Measurements from ENCODE around the gene PNMA1.

Gene PNMA1

DNA sequence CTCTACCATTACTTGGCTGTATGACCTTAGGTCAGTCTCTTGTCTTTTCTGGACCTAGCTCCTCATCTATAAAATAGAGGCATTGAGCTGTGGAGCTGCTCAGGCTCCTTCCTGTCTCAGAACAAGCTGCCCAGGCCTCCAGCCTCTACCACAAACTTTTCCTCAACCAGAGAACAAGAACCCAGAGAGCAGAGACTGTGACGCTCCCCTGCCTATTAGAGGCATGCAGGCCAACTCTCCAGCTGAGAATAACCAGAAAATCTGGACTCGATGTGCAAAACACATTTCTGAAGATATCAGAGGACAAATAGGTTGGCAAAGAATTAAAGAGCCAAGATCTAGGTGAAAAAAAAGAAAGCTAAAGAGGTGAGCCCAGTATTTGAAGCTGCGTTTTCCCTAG, 17.8 kb upstream of the PNMA1 start:
- DNase-seq: no peak

- no peak for DNase-seq
Measured at GRCh38 chr14:73731111-73731510, 16.9 kb upstream of the PNMA1 start.

DNA sequence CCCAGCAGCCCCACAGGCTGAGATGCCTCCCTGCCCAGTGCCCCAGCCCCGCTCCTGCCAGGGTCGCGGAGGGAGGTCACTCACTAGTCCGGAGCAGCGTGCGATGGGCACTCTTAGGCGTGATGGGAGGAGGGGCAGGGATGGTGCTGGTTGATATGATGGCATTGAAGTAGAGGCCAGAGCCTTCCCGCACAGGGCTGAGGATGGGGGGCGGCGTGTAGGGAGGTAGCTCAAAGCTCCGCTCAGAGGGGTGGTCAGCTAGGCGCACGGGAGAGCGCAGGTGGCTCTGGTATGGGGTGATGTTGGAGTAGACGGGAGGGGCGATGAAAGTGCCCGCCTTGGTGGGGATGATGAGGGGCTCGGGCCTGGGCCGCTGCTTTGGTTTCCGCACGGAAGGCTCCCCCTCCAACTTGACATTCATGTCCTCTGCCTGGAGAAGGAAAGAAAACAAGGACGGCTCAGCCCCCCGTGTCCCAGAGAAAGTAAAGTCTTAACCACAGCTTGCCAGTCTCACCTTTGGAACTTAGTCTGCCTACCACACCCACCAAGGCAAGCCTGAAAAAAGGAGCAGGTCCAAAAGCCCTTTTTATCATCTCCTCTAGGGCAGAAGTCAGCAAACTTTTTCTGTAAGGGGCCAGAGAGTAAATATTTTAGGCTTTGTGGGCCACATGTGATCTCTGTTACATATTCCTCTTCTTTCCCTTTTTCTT, 15.5 kb upstream of the PNMA1 start:
- no peak for DNase-seq

- peak; percentile 79 for DNase-seq
Measured at GRCh38 chr14:73728717-73729330, 14.6 kb upstream of the PNMA1 start.

DNA sequence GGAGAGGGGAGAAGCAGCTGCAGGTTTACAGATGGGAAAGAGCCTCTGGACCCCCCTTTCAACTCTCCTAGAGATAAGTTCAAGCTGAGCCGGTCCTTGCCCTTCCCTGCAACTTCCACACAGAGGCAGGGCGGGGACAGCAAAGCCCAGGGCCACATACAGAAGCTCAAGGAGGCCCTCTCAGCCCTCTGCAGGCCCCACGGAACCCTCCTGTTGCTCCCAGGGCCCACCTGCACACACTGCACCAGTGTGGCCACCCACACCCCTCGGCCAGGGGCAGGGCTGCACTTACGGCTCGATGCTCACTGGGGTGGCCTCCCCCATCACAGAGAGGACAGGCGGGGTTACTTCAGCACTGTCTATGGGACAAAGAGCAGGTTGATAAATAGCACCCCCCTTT, 13.0 kb upstream of the PNMA1 start:
- DNase-seq: no peak

- no peak for DNase-seq
Measured at GRCh38 chr14:73726025-73726961, 12.1 kb upstream of the PNMA1 start.

DNA sequence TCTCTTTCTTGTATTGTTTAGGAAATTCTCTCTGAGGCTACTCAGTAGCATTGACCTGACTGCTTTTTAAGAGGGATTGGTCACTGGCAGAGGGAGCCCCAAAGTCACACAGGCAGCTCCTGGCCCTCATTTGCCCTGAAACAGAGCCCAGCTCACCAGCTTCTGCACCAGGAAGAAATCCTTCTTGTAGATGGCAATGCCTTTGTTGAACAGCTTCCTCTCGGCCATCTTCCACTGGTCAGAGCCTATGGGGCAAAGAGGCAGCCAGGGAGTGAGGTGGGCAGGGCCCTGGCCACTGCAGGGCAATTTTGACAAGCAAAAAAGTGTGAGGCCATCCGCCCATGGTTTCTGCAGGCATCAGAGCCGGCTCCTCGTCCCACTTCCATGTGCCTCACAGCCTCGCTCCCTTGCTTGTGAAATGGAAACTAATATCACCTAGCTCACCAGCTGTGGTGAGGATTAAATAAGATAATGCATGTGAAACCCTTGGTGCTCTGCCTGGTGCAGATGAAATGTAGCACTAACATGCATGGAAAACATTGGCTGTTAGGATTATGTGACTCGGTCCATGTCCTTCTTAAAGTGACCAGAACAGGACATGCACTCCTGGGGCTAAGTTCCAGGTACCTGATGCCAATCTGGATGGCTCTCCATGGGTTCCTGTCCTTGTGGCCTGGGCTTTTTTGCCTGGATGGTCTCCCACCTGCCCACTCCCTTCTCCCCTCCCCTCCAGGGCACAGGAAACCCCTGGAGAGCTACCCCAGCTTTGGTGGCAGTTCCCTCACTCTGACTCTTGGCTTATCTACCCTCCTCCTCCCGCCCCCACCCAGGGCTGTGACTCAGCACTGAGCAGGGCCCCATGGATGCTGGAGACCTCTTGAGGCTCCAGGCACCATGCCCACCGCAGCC, 11.2 kb upstream of the PNMA1 start:
- DNase-seq: no peak

DNA sequence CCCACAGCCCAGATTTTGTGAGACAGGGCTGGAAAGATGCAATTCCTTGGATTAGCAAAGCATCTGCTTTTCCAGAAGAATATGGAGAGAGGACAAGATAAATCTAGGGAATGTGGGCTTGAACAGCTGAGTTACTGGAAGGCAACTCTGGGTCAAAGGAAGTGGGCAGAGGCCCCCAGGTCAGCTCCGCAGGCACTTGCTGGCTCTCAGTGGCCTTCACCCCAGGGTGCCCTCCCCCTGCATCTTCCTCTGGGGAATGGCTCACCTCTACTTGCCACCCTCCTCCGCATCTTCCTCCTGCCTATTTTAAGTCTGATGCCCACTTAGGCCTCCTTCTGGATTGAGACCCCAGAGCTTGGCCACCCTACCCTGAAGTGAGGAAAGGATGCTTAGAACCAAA, 10.5 kb upstream of the PNMA1 start:
- DNase-seq: no peak

DNA sequence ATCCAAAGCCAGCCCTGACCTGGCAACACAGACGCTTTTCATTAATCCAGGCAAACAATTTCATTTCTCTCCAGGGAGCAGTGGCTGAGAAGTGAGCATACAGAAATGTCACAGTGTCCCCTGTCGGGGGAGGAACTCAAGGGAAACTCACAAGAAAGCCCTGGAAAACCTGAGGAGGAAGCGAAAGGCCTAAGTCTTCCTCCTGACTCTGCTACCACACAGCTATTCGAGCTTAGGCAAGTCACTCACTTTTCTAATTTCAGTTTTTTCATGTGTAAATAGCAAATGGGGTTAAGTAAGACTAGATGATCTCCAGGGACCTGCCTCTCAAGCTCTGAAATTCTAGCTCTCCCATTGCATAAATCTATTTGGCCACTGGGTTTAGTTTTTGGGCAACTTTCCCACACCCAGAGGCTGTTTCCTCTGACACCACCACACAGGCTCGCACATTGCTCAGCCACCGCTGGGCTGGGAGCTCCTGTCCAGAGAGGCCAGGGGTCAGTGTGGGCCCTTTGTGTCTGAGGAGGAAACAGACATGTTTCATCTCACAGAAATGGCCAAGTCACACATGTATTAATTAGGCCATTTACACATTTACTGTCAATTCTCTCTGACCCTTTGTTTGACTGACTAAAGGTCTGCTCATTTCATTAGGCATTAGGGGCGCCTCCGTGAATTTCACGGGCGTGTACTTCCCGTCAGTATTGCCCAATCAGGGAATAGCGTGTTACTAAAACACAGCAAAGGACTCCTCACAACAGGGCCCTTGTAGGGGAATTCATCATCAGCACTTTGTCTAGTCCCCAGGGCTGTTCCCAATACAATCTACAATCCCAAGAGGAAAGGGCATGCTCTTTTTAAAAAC, 9.8 kb upstream of the PNMA1 start:
- DNase-seq: no peak

GRCh38 chr14:73723406-73723796, 9.2 kb upstream of the PNMA1 start:
- DNase-seq: no peak

- DNase-seq: no peak
Measured at GRCh38 chr14:73722581-73722980, 8.4 kb upstream of the PNMA1 start.

DNA sequence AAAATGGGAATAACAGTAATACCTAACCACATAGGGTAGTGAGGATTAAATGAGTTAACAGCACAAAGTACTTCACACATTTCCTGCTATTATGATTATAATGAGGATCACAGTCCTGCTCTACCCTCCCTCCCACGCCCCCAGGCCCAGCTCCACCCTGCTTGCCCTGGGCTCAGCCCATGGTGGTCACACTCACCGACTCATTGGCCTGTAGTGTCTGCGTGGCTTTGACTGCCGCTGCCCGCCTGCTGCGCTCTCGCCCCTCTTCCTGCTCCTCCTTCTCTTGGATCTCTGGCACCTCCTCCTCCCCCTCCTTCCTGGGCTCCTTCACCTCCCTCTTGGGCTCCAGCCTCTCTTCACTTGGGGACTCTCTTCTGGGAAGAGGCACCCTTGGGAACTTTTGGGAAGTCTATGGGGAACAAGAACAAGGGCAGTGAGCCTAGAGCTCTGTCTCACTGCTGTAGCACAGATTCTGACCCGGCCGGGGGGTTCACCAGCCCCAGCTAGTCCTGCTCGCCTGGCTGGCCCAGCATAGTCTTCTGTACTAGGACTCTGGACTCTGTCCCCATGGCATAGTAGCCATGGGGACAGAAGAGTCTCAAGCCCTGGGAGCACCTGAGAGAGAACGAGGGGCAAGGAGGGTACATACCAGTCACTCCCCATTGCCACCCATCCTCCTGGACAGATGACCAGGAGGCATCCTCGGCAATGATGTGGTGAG, 7.1 kb upstream of the PNMA1 start:
- no peak for DNase-seq

GRCh38 chr14:73720636-73721035, 6.5 kb upstream of the PNMA1 start:
- DNase-seq: no peak

- DNase-seq: no peak
Measured at GRCh38 chr14:73719791-73720190, 5.6 kb upstream of the PNMA1 start.

DNA sequence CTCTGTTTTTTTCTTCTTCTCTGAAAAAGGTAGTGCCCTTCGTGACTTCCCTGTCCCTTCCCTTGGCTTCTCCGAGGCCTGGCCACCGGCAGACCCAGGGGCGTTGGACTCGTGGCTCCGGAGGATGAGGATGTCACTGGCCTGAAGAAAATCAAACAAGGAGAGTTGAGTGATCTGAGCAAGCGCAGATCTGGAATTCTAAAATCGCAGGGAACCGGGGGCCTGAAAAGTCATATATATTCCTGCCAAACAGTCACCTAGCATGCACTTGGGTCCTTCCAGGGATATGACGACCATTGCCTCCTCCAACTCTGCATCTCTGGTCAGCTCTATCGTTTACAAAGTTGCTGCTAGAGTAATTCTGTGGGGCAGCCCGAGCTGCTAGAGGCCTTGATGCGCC, 5.2 kb upstream of the PNMA1 start:
- no peak for DNase-seq

DNA sequence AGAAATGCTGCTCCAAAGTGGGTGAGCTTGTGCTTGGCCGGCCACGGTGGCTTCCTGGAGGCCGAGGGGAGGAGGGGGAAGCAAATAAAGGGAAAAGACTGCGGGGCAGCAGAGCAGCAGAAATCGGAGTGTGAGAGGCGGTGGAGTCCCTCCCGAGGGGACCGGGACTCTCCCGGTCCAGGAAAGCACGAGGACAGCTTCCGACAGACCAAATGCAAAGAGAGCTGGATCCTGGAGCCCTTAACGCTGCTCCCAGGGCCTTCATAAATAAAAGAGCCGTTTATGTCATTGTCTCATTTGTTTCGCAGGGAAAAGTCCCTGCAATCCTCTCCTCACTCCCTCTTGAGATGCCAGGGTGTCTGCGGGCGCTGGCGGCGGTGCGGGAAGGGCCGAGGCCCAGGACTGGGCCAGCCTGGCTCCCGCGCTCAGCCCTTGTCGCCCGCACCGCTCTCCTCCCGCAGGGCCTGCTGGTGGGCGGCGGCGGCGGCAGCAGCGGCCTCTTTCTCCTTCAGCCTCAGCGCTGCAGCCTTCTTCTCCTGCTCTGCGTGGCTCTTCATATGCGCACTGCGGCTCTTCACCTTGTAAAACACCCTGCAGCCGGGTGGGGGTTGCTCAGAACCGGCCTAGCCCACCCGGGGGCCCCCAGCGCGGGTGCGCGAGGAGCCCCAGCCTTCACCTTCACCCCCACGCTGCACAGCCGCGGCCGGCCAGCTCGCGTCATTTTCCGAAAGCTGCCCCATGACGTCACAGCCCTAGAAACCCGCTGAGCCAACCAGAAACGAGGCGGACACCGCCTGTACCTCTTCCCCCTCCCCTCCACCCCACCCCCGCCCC, 4.5 kb upstream of the PNMA1 start:
- no peak for DNase-seq

GRCh38 chr14:73717711-73718417, 3.7 kb upstream of the PNMA1 start:
- DNase-seq: no peak

- no peak for DNase-seq
Measured at GRCh38 chr14:73717266-73717665, 3.1 kb upstream of the PNMA1 start.

GRCh38 chr14:73715707-73716106, 1.5 kb upstream of the PNMA1 start:
- DNase-seq: no peak
